HepG2 (cell line): Measurements from ENCODE around the gene LHPP. TPM values are rescaled to one million over a fixed set of nuclear protein-coding genes. Genes with fewer than 3 reads are reported as not detected.

Source experiments
- PRMT3 ChIP-seq: sonication (generic); formaldehyde crosslinking; IDR thresholded peaks from 2 replicates; pipeline ENCODE4 v1.8.1; 2022; ENCODE audit warnings: low read depth, mild to moderate bottlenecking, moderate library complexity, missing genetic modification reagents, borderline replicate concordance
- SNAI1 ChIP-seq: sonication (generic); formaldehyde crosslinking; IDR thresholded peaks from 2 replicates; pipeline ENCODE4 v1.5.0; 2020; ENCODE audit warnings: mild to moderate bottlenecking, missing genetic modification reagents, borderline replicate concordance
- U2AF1 ChIP-seq: fragments of 200-400 bp; formaldehyde crosslinking; optimal IDR thresholded peaks from 2 replicates; pipeline ENCODE3; 2017; ENCODE audit warnings: mild to moderate bottlenecking, low read depth, low read length
- ZNF460 ChIP-seq: sonication (generic); formaldehyde crosslinking; IDR thresholded peaks from 2 replicates; pipeline ENCODE4 v1.5.1; 2020; ENCODE audit warnings: missing genetic modification reagents, mild to moderate bottlenecking, borderline replicate concordance
- ZNF724P ChIP-seq: sonication (generic); formaldehyde crosslinking; IDR thresholded peaks from 2 replicates; pipeline ENCODE4 v1.8.0; 2022; ENCODE audit warnings: missing genetic modification reagents, borderline replicate concordance
- polyA plus RNA-seq, 8 experiments: library from polyadenylated mRNA; depleted of rRNA in 3 of 8; stranded (reverse) in 7 of 8; unstranded in 1 of 8; fragments of >200 nt; fragmentation: Illumina TruSeq in 4 of 8; extraction: Trizol in 4 of 8; gene quantifications; 2 replicates each; pipeline versions ENCODE4 v1.2.1 to v1.2.3, GENCODE V29; 2011 to 2016; ENCODE audit warnings: low read depth in 4 of 8, missing spikeins in 1 of 8, mixed read lengths in 1 of 8; ENCODE audit not compliant: insufficient read depth in 1 of 8
- total RNA-seq, 5 experiments: library from RNA; depleted of rRNA; stranded (reverse); fragments of >200 nt; fragmentation: Illumina TruSeq; extraction: Trizol; gene quantifications; 2 replicates each; pipeline ENCODE4 v1.2.3, GENCODE V29; 2016; ENCODE audit warnings: low read depth in 1 of 5
- TF ChIP-seq, protein P1 (sequence below): sonication (generic); formaldehyde crosslinking; IDR thresholded peaks from 2 replicates; pipeline ENCODE4 v1.4.0; 2020; ENCODE audit warnings: mild to moderate bottlenecking, missing genetic modification reagents, borderline replicate concordance
- TF ChIP-seq, protein P2 (sequence below): sonication (generic); formaldehyde crosslinking; IDR thresholded peaks from 2 replicates; pipeline ENCODE4 v1.5.0; 2020; ENCODE audit warnings: mild to moderate bottlenecking, missing genetic modification reagents, moderate library complexity
- TF ChIP-seq, protein P3 (sequence below): sonication (generic); formaldehyde crosslinking; IDR thresholded peaks from 2 replicates; pipeline ENCODE4 v1.4.0; 2020; ENCODE audit warnings: missing genetic modification reagents
- TF ChIP-seq, protein P4 (sequence below): sonication (generic); formaldehyde crosslinking; IDR thresholded peaks from 2 replicates; pipeline ENCODE4 v1.4.0; 2020; ENCODE audit warnings: mild to moderate bottlenecking, missing genetic modification reagents

Gene LHPP
- total and polyA plus RNA-seq, 2 of the 13 experiments (the other 11 are each of a cell fraction or from before 2014, with no cell fraction given): 5.2 to 13.1 TPM

DNA sequence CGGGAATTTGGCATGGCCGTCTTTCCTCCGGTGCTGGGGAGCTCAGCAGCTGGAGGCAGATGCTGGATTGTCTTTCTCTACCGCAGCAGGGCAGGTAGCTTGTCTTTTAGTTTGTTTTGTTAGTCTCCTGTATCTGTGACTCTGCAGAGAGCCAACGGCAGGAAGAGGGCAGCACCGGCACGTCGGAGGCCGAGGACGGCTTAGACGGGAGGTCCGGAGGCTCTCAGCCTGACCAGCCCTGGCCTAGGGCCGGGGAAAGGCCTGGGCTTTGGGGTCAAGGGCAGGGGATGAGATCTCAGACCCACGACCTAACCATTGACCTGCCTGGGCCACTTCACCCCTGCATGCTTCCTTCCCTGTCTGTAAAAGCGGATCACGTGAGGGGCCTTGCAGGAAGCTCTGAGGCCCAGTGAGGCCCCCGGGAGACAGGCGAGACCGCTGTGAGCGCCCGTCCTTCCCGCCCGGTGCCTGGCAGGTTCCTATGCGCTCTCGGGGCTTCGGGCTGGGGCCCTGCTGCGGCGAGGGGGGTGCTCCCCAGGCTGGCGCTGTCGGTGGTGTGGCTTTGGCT is 72.7 kb downstream of the LHPP start (continued):
- TF ChIP-seq, protein P1, sequence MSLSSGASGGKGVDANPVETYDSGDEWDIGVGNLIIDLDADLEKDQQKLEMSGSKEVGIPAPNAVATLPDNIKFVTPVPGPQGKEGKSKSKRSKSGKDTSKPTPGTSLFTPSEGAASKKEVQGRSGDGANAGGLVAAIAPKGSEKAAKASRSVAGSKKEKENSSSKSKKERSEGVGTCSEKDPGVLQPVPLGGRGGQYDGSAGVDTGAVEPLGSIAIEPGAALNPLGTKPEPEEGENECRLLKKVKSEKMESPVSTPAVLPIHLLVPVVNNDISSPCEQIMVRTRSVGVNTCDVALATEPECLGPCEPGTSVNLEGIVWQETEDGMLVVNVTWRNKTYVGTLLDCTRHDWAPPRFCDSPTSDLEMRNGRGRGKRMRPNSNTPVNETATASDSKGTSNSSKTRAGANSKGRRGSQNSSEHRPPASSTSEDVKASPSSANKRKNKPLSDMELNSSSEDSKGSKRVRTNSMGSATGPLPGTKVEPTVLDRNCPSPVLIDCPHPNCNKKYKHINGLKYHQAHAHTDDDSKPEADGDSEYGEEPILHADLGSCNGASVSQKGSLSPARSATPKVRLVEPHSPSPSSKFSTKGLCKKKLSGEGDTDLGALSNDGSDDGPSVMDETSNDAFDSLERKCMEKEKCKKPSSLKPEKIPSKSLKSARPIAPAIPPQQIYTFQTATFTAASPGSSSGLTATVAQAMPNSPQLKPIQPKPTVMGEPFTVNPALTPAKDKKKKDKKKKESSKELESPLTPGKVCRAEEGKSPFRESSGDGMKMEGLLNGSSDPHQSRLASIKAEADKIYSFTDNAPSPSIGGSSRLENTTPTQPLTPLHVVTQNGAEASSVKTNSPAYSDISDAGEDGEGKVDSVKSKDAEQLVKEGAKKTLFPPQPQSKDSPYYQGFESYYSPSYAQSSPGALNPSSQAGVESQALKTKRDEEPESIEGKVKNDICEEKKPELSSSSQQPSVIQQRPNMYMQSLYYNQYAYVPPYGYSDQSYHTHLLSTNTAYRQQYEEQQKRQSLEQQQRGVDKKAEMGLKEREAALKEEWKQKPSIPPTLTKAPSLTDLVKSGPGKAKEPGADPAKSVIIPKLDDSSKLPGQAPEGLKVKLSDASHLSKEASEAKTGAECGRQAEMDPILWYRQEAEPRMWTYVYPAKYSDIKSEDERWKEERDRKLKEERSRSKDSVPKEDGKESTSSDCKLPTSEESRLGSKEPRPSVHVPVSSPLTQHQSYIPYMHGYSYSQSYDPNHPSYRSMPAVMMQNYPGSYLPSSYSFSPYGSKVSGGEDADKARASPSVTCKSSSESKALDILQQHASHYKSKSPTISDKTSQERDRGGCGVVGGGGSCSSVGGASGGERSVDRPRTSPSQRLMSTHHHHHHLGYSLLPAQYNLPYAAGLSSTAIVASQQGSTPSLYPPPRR: no peak
- TF ChIP-seq ZNF724P (no peak), U2AF1 (no peak), SNAI1 (CRISPR knock-in tag) (no peak), ZNF460 (CRISPR knock-in tag) (no peak), PRMT3 (CRISPR knock-in tag) (no peak)
- TF ChIP-seq, protein P2, sequence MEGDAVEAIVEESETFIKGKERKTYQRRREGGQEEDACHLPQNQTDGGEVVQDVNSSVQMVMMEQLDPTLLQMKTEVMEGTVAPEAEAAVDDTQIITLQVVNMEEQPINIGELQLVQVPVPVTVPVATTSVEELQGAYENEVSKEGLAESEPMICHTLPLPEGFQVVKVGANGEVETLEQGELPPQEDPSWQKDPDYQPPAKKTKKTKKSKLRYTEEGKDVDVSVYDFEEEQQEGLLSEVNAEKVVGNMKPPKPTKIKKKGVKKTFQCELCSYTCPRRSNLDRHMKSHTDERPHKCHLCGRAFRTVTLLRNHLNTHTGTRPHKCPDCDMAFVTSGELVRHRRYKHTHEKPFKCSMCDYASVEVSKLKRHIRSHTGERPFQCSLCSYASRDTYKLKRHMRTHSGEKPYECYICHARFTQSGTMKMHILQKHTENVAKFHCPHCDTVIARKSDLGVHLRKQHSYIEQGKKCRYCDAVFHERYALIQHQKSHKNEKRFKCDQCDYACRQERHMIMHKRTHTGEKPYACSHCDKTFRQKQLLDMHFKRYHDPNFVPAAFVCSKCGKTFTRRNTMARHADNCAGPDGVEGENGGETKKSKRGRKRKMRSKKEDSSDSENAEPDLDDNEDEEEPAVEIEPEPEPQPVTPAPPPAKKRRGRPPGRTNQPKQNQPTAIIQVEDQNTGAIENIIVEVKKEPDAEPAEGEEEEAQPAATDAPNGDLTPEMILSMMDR (CRISPR knock-in tag): peak; percentile 79
- TF ChIP-seq, protein P3, sequence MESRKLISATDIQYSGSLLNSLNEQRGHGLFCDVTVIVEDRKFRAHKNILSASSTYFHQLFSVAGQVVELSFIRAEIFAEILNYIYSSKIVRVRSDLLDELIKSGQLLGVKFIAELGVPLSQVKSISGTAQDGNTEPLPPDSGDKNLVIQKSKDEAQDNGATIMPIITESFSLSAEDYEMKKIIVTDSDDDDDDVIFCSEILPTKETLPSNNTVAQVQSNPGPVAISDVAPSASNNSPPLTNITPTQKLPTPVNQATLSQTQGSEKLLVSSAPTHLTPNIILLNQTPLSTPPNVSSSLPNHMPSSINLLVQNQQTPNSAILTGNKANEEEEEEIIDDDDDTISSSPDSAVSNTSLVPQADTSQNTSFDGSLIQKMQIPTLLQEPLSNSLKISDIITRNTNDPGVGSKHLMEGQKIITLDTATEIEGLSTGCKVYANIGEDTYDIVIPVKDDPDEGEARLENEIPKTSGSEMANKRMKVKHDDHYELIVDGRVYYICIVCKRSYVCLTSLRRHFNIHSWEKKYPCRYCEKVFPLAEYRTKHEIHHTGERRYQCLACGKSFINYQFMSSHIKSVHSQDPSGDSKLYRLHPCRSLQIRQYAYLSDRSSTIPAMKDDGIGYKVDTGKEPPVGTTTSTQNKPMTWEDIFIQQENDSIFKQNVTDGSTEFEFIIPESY (CRISPR knock-in tag): peak; percentile 40; the same call in 1 of the 2 replicates
- TF ChIP-seq, protein P4, sequence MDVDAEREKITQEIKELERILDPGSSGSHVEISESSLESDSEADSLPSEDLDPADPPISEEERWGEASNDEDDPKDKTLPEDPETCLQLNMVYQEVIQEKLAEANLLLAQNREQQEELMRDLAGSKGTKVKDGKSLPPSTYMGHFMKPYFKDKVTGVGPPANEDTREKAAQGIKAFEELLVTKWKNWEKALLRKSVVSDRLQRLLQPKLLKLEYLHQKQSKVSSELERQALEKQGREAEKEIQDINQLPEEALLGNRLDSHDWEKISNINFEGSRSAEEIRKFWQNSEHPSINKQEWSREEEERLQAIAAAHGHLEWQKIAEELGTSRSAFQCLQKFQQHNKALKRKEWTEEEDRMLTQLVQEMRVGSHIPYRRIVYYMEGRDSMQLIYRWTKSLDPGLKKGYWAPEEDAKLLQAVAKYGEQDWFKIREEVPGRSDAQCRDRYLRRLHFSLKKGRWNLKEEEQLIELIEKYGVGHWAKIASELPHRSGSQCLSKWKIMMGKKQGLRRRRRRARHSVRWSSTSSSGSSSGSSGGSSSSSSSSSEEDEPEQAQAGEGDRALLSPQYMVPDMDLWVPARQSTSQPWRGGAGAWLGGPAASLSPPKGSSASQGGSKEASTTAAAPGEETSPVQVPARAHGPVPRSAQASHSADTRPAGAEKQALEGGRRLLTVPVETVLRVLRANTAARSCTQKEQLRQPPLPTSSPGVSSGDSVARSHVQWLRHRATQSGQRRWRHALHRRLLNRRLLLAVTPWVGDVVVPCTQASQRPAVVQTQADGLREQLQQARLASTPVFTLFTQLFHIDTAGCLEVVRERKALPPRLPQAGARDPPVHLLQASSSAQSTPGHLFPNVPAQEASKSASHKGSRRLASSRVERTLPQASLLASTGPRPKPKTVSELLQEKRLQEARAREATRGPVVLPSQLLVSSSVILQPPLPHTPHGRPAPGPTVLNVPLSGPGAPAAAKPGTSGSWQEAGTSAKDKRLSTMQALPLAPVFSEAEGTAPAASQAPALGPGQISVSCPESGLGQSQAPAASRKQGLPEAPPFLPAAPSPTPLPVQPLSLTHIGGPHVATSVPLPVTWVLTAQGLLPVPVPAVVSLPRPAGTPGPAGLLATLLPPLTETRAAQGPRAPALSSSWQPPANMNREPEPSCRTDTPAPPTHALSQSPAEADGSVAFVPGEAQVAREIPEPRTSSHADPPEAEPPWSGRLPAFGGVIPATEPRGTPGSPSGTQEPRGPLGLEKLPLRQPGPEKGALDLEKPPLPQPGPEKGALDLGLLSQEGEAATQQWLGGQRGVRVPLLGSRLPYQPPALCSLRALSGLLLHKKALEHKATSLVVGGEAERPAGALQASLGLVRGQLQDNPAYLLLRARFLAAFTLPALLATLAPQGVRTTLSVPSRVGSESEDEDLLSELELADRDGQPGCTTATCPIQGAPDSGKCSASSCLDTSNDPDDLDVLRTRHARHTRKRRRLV (CRISPR knock-in tag): no peak
